COLO829 (cell line): ENCODE measurements around the gene PLD1.
"Not testable (repeated sequence)": the region's sequence is repeated elsewhere in the genome, so short reads cannot be mapped to it uniquely, and the experiment has no call there.

Experiments
- DNase-seq: peaks from one replicate; pipeline ENCODE4 v3.0.0; 2012; ENCODE audit warnings: low spot score

PLD1 gene

GRCh38 chr3:171615686-171616085, 194.6 kb downstream of the PLD1 start:
- DNase-seq: no peak

- no peak for DNase-seq
Measured at GRCh38 chr3:171615281-171615680, 195.0 kb downstream of the PLD1 start.

GRCh38 chr3:171614318-171614921, 195.9 kb downstream of the PLD1 start:
- DNase-seq: no peak

- DNase-seq: no peak
Measured at GRCh38 chr3:171607452-171607851, 202.8 kb downstream of the PLD1 start.

GRCh38 chr3:171606151-171606751, 204.0 kb downstream of the PLD1 start:
- DNase-seq: peak; percentile 23

- no peak for DNase-seq
Measured at GRCh38 chr3:171604370-171604769, 205.9 kb downstream of the PLD1 start.

- DNase-seq: no peak
Measured at GRCh38 chr3:171602072-171602471, 208.2 kb downstream of the PLD1 start.

GRCh38 chr3:171600030-171600429, 210.3 kb downstream of the PLD1 start:
- DNase-seq: no peak

DNA sequence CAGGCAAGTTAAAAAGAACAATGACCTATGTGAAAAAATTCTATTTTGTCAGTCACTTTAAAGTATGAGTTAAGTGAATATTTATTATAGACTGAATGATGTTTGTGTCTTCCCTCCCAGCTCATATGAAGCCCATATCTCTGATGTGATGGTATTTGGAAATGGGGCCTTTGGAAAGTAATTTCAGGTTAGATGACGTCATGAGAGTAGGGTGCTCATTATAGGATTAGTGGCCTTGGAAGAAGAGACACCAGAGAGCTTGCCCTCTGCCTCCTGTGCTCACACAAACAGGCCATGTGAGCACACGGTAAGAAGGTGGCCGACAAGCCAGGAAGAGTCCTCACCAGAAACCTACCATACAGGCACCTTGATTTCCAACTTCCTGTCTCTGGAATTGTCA, 211.3 kb downstream of the PLD1 start:
- DNase-seq: no peak

DNA sequence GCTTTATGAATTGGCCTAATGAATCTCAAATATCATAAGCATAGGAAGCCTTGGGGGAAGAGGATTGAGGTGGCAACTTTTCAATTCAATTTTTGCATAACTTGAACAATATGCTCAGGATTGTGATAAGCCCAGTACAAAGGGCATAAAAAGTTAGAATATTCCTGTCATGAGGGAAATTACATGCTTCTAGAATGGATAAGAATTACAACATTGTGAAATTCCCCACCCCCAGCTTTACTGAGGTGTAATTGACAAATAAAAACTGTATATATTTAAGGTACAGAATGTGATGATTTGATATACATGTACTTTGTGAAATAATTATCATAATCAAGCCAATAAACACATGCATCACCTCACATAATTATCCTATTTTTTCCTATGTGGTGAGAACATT, 217.5 kb downstream of the PLD1 start:
- DNase-seq: no peak

- no peak for DNase-seq
Measured at GRCh38 chr3:171591070-171591469, 219.2 kb downstream of the PLD1 start.

- DNase-seq: no peak
Measured at GRCh38 chr3:171586274-171586673, 224.0 kb downstream of the PLD1 start.

DNA sequence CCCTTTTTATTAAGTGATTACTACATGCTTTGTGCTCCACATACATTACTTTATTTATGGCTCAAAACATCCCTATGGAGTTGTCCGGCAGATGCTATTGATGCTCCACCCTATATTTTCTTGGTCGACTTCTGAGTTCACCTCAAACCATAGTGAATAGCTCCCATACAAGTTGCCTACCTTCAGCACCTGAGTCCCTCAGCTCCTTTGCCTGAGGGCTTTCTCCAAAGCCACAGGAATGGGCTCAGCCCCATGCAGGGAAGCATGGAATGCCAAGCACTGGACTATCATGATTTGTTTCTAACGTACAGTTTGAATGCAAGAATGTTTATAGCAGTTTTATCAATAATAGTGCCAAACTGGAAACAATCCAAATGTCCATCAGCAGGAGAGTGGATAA, 225.2 kb downstream of the PLD1 start:
- DNase-seq: no peak

GRCh38 chr3:171584100-171584499, 226.2 kb downstream of the PLD1 start:
- DNase-seq: no peak

GRCh38 chr3:171574556-171575240, 235.6 kb downstream of the PLD1 start:
- no peak for DNase-seq

DNA sequence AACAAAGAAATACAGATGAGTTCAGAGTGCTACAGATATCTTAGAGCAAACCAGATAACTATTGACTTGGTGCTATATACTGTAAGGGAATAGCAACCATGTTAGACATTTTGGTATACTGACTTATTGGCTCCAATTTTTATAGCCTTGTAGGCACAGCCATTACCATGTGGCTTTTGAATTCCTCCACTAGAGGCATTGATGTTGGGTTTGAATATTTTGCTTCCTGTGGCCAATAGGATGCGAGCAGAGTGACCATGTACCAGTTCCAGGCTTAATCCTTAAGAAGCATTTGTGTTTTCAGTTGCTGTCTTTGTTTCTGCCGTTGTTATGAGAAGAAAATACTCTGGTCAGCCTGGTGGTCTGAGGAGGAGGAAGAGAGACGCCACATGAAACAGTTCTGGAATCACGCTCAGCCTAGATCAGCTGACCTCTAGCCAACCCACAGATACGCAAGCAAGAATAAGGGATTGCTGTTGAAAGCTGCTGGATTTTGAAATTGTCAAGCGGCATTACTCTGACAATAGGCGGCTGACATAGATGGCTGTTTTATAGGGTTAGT, 240.6 kb downstream of the PLD1 start:
- DNase-seq: no peak

- no peak for DNase-seq
Measured at GRCh38 chr3:171568766-171569165, 241.5 kb downstream of the PLD1 start.

DNA sequence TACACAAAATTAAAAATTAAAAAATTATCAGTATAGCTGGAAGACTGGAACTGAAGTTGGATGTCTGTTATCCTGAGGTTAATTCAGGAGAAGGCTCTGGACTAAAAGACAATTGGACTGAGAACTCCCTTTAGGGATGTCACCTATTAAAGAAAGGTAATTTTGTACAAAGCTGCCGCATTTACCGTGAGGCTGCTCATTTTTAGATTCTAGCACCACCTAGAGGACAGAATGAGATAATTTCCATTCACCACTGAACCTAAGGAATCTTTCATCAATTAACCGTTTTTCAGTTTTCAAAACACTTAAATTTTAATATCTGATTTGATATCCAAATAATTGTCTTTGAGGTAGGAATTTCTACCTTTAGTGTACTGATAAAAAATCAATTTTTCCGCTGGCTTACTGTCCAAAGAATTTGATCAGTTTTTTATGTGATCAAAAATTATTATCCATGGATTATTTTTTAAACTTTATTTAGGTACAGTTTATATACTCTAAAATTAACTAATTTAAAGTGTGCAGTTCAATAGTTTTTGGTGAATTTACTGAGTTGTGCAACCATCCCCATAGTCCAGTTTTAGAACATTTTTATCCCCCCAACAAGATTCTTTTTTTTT, 243.4 kb downstream of the PLD1 start:
- DNase-seq: peak; percentile 75

DNA sequence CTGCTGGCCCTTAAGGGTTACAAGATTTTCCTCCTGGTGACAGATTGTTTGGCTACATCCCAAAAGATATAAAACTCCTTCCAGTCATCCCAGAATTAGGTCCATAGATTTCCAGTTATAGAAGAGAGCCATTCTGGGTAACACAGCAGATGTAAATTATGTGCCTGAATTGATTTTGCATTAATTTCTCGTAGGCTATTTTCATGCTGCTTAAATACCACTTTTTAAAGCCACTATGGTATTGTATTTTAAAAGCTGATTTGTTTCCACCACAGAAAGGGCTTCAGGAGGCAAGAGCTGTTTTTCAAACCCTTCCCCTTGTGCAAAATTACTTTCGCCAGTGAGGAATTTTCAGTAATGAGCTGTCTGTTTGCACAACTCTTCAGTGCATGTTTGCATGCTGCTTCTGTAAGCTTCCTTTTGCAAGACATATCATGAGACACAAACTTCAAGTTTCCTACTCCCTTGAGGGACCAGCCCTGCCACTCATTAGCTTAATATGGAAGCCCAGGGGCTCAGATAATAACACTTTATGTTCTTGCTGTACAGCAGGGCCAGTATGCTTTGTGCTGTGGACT, 244.7 kb downstream of the PLD1 start:
- DNase-seq: peak; percentile 41

DNA sequence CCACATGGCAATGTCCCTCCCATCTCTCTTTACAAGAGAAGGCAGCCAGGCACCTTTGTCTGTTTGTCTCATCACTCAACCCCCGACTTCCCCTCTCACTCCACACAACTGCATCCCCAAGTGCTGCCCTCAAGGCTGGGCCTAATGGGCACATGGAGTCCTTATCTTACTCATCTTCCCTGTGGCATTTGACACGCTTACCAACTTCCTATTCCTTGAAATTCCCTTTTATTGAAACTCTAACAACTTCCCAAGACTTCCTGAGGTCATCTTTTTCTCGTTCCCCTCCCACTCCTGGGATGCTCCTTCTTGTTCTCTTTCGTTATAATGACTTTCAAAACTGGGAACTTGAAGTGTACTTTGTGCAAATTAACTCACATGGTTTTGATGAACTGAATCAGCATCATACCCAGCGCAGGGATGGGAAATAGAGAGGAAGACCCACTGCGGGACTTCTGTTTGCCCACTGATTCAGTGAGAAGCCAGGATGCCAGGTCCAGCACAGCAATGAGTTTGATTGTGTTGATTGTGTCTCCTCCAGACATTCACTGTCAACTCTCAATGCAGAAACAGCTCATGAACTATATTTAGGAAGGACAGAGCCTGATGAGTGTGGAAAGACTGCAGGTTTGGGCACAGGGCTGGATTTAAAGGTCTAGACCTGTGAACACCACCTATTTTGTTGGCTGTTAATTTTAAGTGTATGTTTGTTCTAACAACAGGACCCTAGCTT, 245.4 kb downstream of the PLD1 start:
- peak; percentile 37 for DNase-seq

GRCh38 chr3:171563298-171563697, 247.0 kb downstream of the PLD1 start:
- no peak for DNase-seq

- not testable (repeated sequence) for DNase-seq
Measured at GRCh38 chr3:171562459-171562858, 247.8 kb downstream of the PLD1 start.
